GM21381 (cell line): ENCODE data around the gene GPR39.

Experiments used
- ATAC-seq: cut with Tn5 transposase; IDR thresholded peaks from one replicate; pipeline ENCODE4 v1.9.1; 2021; ENCODE audit warnings: mild to moderate bottlenecking, moderate library complexity; ENCODE audit not compliant: unreplicated experiment

The GPR39 gene

DNA sequence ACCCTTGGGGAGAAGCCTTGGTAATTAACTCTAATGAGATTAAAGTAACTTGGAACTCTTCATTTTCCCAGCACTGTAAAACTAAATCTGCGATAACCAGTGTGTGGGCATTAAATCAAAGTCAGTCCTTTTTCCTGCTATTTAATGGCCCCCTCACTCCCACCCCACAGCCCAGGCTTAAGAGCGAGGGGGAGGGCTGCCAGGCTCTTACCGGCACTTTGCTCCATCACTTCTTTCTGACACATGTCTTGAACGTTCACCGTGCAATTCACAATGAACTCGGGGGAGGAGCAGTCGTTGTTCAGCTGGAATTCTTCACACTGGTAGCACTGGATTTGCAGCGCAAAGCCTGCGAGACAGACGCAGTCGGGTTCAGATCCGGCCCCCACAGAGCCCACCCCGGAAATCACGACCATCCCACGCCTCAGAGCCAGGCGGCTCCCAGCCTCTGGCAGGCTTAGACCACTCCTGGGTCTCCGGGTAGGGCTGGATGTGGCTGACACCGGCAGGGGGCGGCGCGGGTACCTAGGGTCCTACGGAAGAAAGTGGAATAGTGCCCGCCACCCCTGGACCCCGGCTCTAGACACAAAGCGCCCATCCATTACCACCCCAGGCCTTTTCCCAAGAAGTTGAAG lies 251.7 kb downstream of the GPR39 start:
- no peak for ATAC-seq

DNA sequence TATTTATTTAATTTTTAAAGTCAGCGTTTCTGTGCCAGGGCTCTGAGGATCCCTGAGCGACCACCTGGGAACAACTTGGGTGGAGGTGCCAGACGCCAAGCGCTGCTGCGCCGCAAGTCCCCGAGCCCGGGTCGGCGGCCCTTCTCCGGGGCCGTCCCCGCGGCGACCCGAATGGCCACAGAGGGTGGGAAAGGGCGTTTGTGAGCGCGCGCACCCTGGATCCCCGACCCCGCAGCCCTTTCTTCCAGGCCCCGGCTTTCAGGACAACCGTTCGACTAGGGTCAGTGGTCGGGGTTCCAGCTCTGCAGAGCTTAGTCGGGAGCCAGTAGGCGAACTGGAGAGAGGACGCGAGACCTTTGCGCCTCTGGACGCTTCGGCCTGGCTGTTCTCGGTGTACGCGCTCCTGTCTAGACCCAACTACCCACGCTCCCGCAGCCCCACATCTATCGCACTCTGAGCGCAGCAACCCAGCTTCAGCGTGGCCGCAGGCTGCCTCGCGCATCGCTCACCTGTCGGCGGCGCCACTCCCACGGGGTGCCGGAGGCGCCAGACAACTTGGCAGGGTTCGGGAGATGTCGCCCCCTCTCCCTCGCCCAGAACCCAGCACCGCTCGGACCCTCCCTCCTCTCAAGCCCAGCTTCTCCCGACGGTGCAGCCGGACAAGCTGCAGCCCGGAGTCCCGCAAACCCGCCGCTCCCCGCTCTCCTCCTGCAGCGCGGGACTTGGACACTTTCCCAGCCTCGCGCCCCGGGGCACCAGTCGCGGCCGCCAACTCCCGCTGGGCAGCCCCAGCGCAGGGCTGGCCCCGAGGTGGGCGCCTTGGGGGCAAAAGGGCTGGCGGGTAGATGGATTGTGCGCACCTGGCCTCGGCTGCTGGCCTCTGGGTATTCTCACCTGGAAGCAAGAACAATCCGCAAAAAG lies 252.6 kb downstream of the GPR39 start:
- no peak for ATAC-seq

DNA sequence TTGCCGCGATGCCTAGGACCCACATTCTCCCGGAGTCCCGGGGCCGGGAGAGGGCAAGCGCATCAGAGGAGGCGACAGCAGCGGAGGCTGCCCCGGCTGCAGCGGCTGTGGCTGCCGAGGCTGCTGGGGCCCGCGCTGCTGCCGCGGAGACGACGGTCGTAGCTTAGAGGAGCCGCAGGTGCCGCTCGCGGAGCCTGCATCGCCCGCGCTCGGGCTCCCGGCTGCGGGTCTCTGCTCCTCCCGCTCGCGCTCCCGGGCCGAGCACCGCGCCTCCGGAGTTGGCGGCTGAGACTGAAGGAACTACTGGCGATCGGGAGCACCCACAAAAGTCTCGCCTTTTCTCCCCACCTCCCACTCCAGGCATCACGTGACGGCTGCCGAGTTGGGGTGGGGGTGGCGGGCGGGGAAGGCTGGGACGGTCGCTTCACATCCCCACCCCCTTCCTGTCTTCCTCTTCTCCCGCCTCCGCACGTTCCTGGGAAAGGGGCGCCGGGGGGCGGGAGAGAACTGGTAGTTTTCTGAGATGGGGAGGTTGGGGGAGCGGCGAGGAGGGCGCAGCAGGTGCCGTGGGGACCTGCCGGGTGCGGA lies 253.4 kb downstream of the GPR39 start, which contains the start of gene LYPD1:
TSS of gene LYPD1 (minus strand) at position 298 of the 588 bp plus-strand sequence. CDS start at position 25, 273 bp downstream.
- no peak for ATAC-seq

DNA sequence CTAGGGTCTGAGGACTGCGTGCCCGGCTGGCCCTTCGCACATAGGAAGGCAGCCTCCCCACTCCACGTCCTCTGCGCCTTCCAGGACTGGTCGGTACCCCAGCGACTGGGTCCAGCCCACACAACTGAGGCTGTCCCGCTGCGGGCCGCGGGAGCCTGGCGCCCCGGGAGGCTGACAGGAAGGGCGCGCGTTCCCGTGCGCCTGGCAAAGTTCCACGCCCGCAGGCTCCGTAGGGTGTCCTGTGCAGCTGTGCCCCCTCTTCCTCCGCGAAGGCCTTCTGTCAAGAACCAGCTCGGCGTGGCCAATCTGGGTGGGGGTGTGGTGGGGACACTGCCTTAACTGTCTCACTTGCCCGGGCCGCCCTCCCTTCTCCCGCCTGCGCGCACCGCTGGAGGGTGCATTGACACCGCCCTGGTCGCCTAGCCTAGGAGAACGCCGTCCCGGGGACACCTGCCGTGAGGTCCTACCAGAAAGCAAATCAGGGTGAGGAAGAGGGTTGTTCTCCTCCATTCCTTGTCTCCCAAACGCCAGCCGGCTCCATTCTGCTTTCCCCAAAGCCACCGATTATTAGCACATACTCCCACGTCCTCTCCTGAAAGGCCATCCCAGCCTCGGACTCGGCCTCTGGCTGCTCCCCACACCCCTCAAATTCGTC lies 254.0 kb downstream of the GPR39 start:
- ATAC-seq = no peak

DNA sequence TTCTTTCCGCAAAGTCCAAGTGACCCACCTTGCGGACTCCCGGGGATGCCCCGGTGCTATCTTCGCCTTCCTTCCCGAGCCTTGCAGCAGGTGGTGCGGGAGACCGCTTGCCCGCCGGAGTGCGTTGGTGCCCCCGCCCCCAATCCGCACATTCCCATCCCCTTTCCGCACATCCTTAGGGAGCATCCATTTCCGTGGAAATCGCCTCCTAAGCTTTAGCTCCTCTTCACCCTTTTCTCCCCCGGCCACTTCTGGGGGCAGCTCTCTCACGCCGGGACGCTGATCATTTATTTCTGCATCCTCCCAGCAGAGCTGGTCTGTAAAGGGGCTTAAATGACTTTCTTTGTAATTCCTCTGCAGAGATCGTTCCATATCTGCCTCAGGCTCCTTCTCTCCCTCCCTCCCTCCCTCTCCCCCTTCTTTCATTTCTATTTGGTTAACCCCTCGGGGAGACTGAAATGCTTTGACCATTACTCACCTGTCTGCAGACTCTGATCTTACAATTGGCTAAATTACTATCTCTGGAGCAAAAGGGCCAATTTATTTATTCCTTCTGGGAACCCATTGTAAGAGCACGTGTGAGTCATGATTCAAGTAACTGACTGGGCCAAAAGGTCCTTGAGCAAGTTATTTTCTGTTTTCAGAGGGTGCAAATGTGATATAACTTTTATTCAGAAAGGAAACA lies 254.7 kb downstream of the GPR39 start:
- ATAC-seq = no peak

DNA sequence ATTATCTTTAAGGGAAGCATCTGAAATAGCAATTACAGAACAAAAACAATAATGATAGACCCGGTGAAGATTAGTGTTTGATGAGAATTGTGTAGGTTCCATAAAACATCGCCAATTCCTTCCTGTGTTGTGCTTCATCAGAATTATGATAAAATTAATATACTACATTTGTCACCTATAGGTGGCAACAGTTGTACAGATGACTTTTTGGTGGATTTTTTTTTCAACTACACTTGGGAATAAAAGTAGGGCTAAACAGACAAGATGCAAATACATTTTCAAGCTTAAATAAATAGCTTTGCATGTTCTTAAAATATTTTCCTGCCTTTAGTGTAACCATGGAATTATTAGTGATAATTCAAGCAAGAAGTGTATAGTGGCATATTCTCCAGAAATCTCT lies 260.4 kb downstream of the GPR39 start:
- no peak for ATAC-seq

DNA sequence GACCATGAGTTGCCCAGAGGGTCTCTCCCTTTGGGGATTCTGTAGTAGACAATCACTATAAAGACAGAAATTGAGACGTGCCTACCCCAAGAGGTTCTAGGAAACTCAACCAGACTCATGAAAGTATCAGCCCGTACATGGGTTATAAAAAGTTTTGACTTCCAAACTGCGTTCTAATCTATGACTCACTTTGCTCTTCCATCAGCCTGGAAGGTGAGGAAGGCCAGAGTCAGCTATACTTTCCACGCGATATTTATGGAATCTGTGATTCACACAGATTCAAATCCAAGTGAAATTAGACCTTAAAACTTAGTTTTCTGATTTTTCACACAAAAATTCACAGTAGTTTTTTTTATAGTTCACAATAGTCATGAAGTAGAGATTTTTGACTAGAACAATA lies 261.1 kb downstream of the GPR39 start:
- no peak for ATAC-seq

DNA sequence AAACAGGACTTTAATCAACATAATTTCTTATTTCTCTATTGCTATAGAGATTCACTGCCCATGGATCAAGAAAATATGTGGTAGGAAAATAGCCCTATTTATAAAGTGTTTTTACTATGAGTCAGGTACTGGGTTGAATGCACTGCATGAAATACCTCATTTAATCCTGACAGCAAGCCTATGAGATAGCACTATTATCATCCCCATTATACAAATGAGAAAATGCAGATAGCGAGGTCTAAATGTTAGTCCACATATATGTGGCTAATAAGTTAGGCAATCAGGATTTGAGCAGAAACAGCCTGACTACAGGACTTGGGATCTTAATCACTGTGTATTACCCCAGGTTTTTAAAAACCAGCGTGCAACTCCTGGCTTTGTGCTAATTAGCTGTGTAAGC lies 261.9 kb downstream of the GPR39 start:
- no peak for ATAC-seq

DNA sequence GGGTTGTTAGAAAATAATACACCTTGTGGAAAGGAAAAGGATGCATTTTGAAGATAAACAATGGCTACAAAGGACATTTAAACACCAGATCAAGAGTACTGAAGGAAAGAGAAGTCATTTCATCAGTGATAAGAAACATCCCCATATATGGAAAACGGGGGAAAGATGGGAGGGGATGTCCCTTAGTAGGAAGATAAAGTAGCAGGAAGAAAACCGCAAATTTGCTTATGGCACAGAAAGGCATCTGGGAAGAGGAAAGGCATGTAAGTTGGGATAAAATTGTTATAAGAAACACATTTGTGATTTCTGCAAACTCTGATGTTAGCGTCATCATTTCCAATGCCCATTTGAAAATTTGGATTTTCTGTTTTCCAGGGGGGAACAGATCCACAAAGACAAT lies 263.9 kb downstream of the GPR39 start:
- no peak for ATAC-seq

DNA sequence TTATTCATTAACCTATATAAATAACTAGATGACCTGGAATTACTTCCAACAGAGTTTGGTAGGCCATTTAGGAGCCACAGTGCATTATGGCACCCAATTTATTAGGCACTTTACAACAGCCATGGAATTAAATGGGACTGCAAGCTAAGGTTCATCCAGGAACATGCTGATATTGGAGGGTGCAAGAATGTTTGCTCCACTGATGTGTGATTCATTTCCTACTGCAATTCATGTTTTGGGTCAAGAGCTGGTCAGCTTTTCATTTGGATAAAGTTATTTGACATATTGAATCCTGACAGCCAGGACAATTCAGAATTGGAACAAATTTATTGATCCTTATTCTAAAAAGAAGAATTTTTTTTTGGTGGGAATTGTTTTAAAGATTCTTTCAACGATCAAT lies 265.2 kb downstream of the GPR39 start:
- no peak for ATAC-seq

DNA sequence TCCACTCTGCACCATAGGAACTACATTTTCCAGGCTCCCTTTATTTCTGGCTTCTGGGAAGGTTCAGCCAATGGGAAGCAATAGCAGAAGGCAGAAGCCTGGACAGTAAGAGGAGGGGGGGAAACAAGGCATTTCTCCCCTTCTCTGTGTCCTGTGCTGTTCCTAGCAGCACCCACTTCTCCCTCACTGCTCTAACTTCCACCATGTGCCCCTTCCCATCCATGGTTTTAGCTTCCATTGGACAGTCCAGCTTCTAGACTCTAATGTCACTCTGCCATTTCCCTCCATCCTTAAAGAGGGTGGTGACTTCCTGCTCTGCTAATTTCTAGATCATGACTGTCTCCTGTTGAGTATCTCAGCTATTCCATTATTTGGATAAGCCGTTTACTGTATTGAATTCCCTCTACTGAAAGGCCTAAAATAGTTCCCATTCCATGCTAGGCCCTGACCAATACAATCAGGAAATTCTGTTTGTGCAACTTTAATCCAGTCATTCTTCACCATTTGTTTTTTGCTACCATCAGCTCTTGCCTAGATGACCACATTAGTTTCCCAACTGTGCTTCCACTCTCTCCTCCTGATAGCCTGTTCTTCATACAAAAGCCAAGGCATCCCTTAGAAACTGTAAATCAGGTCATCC lies 274.2 kb downstream of the GPR39 start:
- ATAC-seq = no peak

DNA sequence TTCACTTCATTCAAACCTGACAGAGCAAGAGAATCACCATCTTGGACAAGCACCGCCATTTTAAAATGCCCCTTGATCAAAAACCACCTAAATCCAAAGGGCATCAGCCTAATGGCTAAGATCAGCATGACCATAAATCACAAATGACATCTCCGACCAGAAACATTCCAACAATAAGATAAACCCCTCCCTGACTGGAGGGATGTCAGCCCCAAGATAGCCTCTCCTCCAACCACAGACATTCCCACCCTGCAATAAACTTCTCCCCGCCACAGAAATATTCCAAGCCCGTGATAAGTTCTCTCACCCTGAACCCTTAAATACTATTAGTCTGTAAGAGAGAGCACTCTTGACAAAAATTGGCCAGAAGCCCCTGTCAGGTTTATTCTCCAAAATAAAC lies 275.0 kb downstream of the GPR39 start:
- no peak for ATAC-seq

DNA sequence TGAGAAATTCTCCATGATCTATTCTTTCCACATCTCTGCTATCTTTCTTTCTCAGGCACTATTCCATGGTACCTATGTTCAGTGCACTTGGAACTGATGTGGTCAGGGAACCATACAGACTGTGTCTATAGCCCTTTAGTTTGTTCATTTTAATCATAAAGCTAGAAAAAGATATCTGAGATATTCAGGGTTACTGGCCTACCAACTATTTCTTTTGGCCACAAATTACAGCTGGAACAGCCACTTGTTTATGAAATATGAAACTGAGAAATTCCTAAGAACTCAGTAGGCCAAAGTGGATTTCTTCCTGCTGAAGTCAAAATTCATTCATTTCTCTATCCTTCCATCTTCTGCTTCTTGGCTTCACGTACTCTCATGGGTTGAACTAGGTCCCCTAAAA lies 276.2 kb downstream of the GPR39 start:
- no peak for ATAC-seq
